NT2/D1 (cell line): Measurements from ENCODE around the gene CCDC150.

Experiments
- YY1 ChIP-seq: IDR thresholded peaks from 2 replicates; pipeline ENCODE4 v1.6.1; 2011; ENCODE audit not compliant: insufficient read length, insufficient read depth
- ZNF274 ChIP-seq: IDR thresholded peaks from 2 replicates; pipeline ENCODE4 v1.6.1; 2011; ENCODE audit warnings: mild to moderate bottlenecking, low read depth, low read length

DNA sequence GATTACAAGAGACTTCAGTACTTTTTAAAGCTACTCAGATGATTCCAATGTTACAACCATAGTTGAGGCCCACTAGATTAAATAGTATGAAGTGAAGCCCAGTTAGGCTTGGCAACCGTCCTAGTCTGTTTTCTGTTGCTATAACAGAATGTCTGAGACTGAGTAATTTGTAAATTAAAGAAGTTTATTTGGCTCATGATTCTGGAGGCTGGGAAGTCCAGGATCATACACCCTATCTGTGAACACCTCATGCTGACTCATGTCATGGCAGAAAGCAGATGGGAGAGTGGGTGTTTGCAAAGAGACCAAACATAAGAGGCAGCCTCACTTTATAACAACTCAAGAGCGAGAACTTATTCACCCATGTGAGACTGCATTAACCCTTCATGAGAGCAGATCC lies 63.1 kb downstream of the CCDC150 start:
- TF ChIP-seq ZNF274 (no peak), YY1 (no peak)
